HG03439 (cell line): ENCODE data around the gene STAG1.
"Not testable (repeated sequence)": the region's sequence is repeated elsewhere in the genome, so short reads cannot be mapped to it uniquely, and the experiment has no call there.

Source experiments
- ATAC-seq: cut with Tn5 transposase; IDR thresholded peaks from one replicate; pipeline ENCODE4 v1.9.1; 2021; ENCODE audit warnings: mild to moderate bottlenecking, moderate library complexity; ENCODE audit not compliant: unreplicated experiment

Gene STAG1

GRCh38 chr3:136749091-136749490, 3.1 kb downstream of the STAG1 start:
- no peak for ATAC-seq

- no peak for ATAC-seq
These were observed 6.3 kb downstream of the STAG1 start for GRCh38 chr3:136745916-136746315.

GRCh38 chr3:136741063-136741462, 11.1 kb downstream of the STAG1 start:
- no peak for ATAC-seq

- ATAC-seq, result no peak
These were observed 11.7 kb downstream of the STAG1 start for GRCh38 chr3:136740351-136740958.

GRCh38 chr3:136736950-136737349, 15.2 kb downstream of the STAG1 start:
- not testable (repeated sequence) for ATAC-seq

- ATAC-seq, result no peak
These were observed 17.1 kb downstream of the STAG1 start for GRCh38 chr3:136735103-136735502.

GRCh38 chr3:136734382-136735070, 17.7 kb downstream of the STAG1 start:
- no peak for ATAC-seq

GRCh38 chr3:136733317-136733833, 18.8 kb downstream of the STAG1 start:
- no peak for ATAC-seq

GRCh38 chr3:136731274-136731884, 20.8 kb downstream of the STAG1 start:
- ATAC-seq, result no peak

- no peak for ATAC-seq
These were observed 21.4 kb downstream of the STAG1 start for GRCh38 chr3:136730595-136731273.

GRCh38 chr3:136728918-136729317, 23.3 kb downstream of the STAG1 start:
- ATAC-seq, result no peak

GRCh38 chr3:136728473-136728872, 23.7 kb downstream of the STAG1 start:
- no peak for ATAC-seq

- no peak for ATAC-seq
These were observed 26.7 kb downstream of the STAG1 start for GRCh38 chr3:136725468-136725867.

GRCh38 chr3:136722916-136723315, 29.3 kb downstream of the STAG1 start:
- not testable (repeated sequence) for ATAC-seq

- not testable (repeated sequence) for ATAC-seq
These were observed 29.8 kb downstream of the STAG1 start for GRCh38 chr3:136722399-136722798.

- ATAC-seq, result no peak
These were observed 32.1 kb downstream of the STAG1 start for GRCh38 chr3:136720091-136720490.

GRCh38 chr3:136716629-136717028, 35.5 kb downstream of the STAG1 start:
- no peak for ATAC-seq

- no peak for ATAC-seq
These were observed 38.2 kb downstream of the STAG1 start for GRCh38 chr3:136714020-136714419.

- ATAC-seq, result no peak
These were observed 39.2 kb downstream of the STAG1 start for GRCh38 chr3:136712941-136713340.

- not testable (repeated sequence) for ATAC-seq
These were observed 40.3 kb downstream of the STAG1 start for GRCh38 chr3:136711888-136712287.

GRCh38 chr3:136711277-136711676, 40.9 kb downstream of the STAG1 start:
- no peak for ATAC-seq
